GM23338 (cell line): ENCODE measurements around the gene GAREM1. TPM values are rescaled to one million over a fixed set of nuclear protein-coding genes. Genes with fewer than 3 reads are reported as not detected.

Experiments used
- ATAC-seq: fragments of 200-7000 bp; cut with Tn5 transposase; 3 replicates; pipeline ENCODE4 v1.9.1; 2020
- DNase-seq: peaks from one replicate; pipeline ENCODE4 v3.0.0-alpha.2; 2015; ENCODE audit warnings: low spot score
- H2AFZ ChIP-seq: fragments of 200-600 bp; sonication (generic); 2 replicates; pipeline ENCODE4 v1.8.0; 2016; ENCODE audit warnings: antibody characterized with exemption, mild to moderate bottlenecking, moderate library complexity
- H3F3A ChIP-seq: fragments of 200-600 bp; sonication (generic); replicated peaks from 2 replicates; pipeline ENCODE4 v1.8.0; 2017; ENCODE audit warnings: antibody characterized with exemption, mixed run types, low read depth
- H3K27ac ChIP-seq: fragments of 200-600 bp; sonication (generic); 2 replicates; pipeline ENCODE4 v1.6.1; 2016; ENCODE audit warnings: low read depth
- H3K27me3 ChIP-seq: fragments of 200-600 bp; sonication (generic); 2 replicates; pipeline ENCODE4 v1.8.0; 2016; ENCODE audit warnings: mild to moderate bottlenecking, mixed run types, moderate library complexity; ENCODE audit not compliant: insufficient read depth
- H3K36me3 ChIP-seq: fragments of 200-600 bp; sonication (generic); 2 replicates; pipeline ENCODE4 v1.8.0; 2016; ENCODE audit warnings: mild to moderate bottlenecking; ENCODE audit not compliant: insufficient read depth
- H3K4me1 ChIP-seq: fragments of 200-600 bp; sonication (generic); 2 replicates; pipeline ENCODE4 v1.8.0; 2016; ENCODE audit warnings: mild to moderate bottlenecking, moderate library complexity; ENCODE audit not compliant: insufficient read depth
- H3K4me2 ChIP-seq: fragments of 200-600 bp; sonication (generic); 2 replicates; pipeline ENCODE4 v1.7.1; 2017; ENCODE audit warnings: mixed run types
- H3K4me3 ChIP-seq: fragments of 200-600 bp; sonication (generic); 2 replicates; pipeline ENCODE4 v1.6.1; 2016; ENCODE audit warnings: mixed run types
- H3K79me2 ChIP-seq: fragments of 200-600 bp; sonication (generic); replicated peaks from 2 replicates; pipeline ENCODE4 v1.8.0; 2017; ENCODE audit warnings: mild to moderate bottlenecking; ENCODE audit not compliant: insufficient read depth
- H3K9me2 ChIP-seq: fragments of 200-600 bp; sonication (generic); 2 replicates; pipeline ENCODE4 v1.8.0; 2017; ENCODE audit not compliant: insufficient read depth
- H4K20me1 ChIP-seq: fragments of 200-600 bp; sonication (generic); replicated peaks from 2 replicates; pipeline ENCODE4 v1.8.0; 2017; ENCODE audit warnings: mild to moderate bottlenecking; ENCODE audit not compliant: insufficient read depth
- H3K27ac Mint-ChIP-seq: 2 replicates; pipeline ENCODE4 v1.8.0; 2020; ENCODE audit warnings: inconsistent platforms, mild to moderate bottlenecking, moderate library complexity, mixed read lengths
- H3K27me3 Mint-ChIP-seq: 3 replicates; pipeline ENCODE4 v1.8.0; 2022; ENCODE audit warnings: low read depth, mild to moderate bottlenecking, moderate library complexity, mixed read lengths, inconsistent platforms; ENCODE audit not compliant: insufficient read depth, poor library complexity
- H3K36me3 Mint-ChIP-seq: 3 replicates; pipeline ENCODE4 v1.8.0; 2021; ENCODE audit warnings: low read depth, mild to moderate bottlenecking, inconsistent platforms, moderate library complexity, mixed read lengths
- H3K4me1 Mint-ChIP-seq: 3 replicates; pipeline ENCODE4 v1.8.0; 2020; ENCODE audit warnings: mild to moderate bottlenecking, inconsistent platforms, mixed read lengths
- H3K4me3 Mint-ChIP-seq: 3 replicates; pipeline ENCODE4 v1.8.0; 2021; ENCODE audit warnings: moderate library complexity, mild to moderate bottlenecking, inconsistent platforms, mixed read lengths
- H3K9me3 Mint-ChIP-seq: 3 replicates; pipeline ENCODE4 v1.8.0; 2020; ENCODE audit warnings: moderate library complexity, mild to moderate bottlenecking, inconsistent platforms, mixed read lengths
- CREB1 ChIP-seq: fragments of 250-450 bp; sonication (Bioruptor Pico); IDR thresholded peaks from 2 replicates; pipeline ENCODE4 v1.5.0; 2020; ENCODE audit warnings: low read depth, mild to moderate bottlenecking, moderate library complexity
- EZH2 ChIP-seq: fragments of 200-600 bp; sonication (generic); IDR thresholded peaks from one replicate; pipeline ENCODE4 v1.8.0; 2017; ENCODE audit warnings: antibody characterized with exemption, mild to moderate bottlenecking, low read depth; ENCODE audit not compliant: unreplicated experiment
- EZH2phosphoT487 ChIP-seq: fragments of 200-600 bp; sonication (generic); IDR thresholded peaks from one replicate; pipeline ENCODE4 v1.8.1; 2018; ENCODE audit warnings: antibody characterized with exemption; ENCODE audit not compliant: unreplicated experiment
- JUNB ChIP-seq: IDR thresholded peaks from one replicate; pipeline ENCODE4 v1.6.1; 2016; ENCODE audit warnings: antibody characterized with exemption; ENCODE audit not compliant: unreplicated experiment
- NANOG ChIP-seq: IDR thresholded peaks from 2 replicates; pipeline ENCODE4 v1.6.1; 2016; ENCODE audit warnings: antibody characterized with exemption, borderline replicate concordance
- POLR2AphosphoS5 ChIP-seq: IDR thresholded peaks from 2 replicates; pipeline ENCODE4 v1.6.1; 2016; ENCODE audit warnings: antibody characterized with exemption, low read depth
- STAT1 ChIP-seq: IDR thresholded peaks from one replicate; pipeline ENCODE4 v1.6.1; 2016; ENCODE audit warnings: antibody characterized with exemption; ENCODE audit not compliant: unreplicated experiment
- ZNF114 ChIP-seq: fragments of 250-450 bp; sonication (Bioruptor Pico); IDR thresholded peaks from 2 replicates; pipeline ENCODE4 v1.5.0; 2020; ENCODE audit warnings: mild to moderate bottlenecking, moderate library complexity
- ZNF331 ChIP-seq: fragments of 250-450 bp; sonication (Bioruptor Pico); IDR thresholded peaks from 2 replicates; pipeline ENCODE4 v1.5.0; 2020; ENCODE audit warnings: low read depth, mild to moderate bottlenecking, moderate library complexity
- polyA plus RNA-seq: library from polyadenylated mRNA; unstranded; fragments of >200 nt; fragmentation: Nextera tagmentation; extraction: Ambion mirVana; gene quantifications from 2 replicates; pipeline ENCODE4 v1.2.1, GENCODE V29; 2016
- total RNA-seq: library from RNA; depleted of rRNA; stranded (reverse); fragments of >200 nt; shearing (Covaris generic); gene quantifications from 2 replicates; pipeline ENCODE4 v1.2.3, GENCODE V29; 2014
- TF ChIP-seq, protein P1 (sequence below): IDR thresholded peaks from 2 replicates; pipeline ENCODE4 v1.6.1; 2016; ENCODE audit warnings: antibody characterized with exemption
- TF ChIP-seq, protein P2 (sequence below), 2 experiments: fragments of 200-600 bp in 1 of 2; sonication (generic) in 1 of 2; conservative IDR thresholded peaks; 2 replicates each; pipeline versions ENCODE4 v1.5.1 to v1.6.1; 2016 to 2017; ENCODE audit warnings: antibody characterized with exemption in 2 of 2, low read depth in 2 of 2, mild to moderate bottlenecking in 2 of 2, moderate library complexity in 1 of 2
- TF ChIP-seq, protein P3 (sequence below): IDR thresholded peaks from one replicate; pipeline ENCODE4 v1.6.1; 2018; ENCODE audit warnings: antibody characterized with exemption; ENCODE audit not compliant: unreplicated experiment

The GAREM1 gene
- total and polyA plus RNA-seq, 2 experiments from 2014 or later = 2.7 to 6.0 TPM

DNA sequence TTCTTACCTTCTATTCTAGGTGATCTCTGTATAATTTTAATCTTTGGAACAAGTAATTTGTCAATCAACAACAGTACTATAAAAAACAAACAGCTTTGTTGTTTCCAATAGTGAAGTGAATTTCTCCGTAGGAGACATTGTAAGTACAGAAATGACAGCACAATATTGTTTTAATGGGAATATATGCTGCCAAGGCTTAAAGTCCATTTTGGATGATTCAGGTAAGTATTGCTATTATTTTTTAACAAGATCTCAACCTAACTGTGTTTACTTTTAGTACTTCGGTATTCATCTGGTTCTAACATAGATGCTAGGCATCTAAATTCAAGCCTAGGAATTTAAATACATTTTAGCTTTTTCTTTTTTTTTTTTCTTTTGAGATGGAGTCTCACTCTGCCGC is 175.1 kb downstream of the GAREM1 start:
- H3K36me3 Mint-ChIP-seq = no peaks in the 10 kb centered on the region
- H4K20me1 ChIP-seq = no peaks in the 10 kb centered on the region
- no peak for DNase-seq
- H3K4me3 Mint-ChIP-seq = no peak overlapping the region
- no peaks in the 10 kb centered on the region for H3K4me1 Mint-ChIP-seq
- no peaks in the 10 kb centered on the region; the same call in 1 of the 3 replicates for H3K9me3 Mint-ChIP-seq
- no peak overlapping the region for H2AFZ ChIP-seq
- H3K4me3 ChIP-seq = no peak overlapping the region
- no peaks in the 10 kb centered on the region for H3K9me2 ChIP-seq
- H3K27ac Mint-ChIP-seq = no peak overlapping the region
- H3K79me2 ChIP-seq = no peaks in the 10 kb centered on the region
- H3K4me2 ChIP-seq = no peak overlapping the region
- H3F3A ChIP-seq = no peaks in the 10 kb centered on the region
- TF ChIP-seq, protein P1, sequence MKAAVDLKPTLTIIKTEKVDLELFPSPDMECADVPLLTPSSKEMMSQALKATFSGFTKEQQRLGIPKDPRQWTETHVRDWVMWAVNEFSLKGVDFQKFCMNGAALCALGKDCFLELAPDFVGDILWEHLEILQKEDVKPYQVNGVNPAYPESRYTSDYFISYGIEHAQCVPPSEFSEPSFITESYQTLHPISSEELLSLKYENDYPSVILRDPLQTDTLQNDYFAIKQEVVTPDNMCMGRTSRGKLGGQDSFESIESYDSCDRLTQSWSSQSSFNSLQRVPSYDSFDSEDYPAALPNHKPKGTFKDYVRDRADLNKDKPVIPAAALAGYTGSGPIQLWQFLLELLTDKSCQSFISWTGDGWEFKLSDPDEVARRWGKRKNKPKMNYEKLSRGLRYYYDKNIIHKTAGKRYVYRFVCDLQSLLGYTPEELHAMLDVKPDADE = no peak
- TF ChIP-seq ZNF331 (CRISPR knock-in tag) = no peak
- TF ChIP-seq EZH2phosphoT487 = no peak
- TF ChIP-seq, protein P2, sequence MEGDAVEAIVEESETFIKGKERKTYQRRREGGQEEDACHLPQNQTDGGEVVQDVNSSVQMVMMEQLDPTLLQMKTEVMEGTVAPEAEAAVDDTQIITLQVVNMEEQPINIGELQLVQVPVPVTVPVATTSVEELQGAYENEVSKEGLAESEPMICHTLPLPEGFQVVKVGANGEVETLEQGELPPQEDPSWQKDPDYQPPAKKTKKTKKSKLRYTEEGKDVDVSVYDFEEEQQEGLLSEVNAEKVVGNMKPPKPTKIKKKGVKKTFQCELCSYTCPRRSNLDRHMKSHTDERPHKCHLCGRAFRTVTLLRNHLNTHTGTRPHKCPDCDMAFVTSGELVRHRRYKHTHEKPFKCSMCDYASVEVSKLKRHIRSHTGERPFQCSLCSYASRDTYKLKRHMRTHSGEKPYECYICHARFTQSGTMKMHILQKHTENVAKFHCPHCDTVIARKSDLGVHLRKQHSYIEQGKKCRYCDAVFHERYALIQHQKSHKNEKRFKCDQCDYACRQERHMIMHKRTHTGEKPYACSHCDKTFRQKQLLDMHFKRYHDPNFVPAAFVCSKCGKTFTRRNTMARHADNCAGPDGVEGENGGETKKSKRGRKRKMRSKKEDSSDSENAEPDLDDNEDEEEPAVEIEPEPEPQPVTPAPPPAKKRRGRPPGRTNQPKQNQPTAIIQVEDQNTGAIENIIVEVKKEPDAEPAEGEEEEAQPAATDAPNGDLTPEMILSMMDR (conservative IDR thresholded peaks at IDR 0.05; ENCODE audit: low read depth in 2 of 2) = no peak
- no peak for TF ChIP-seq STAT1
- TF ChIP-seq POLR2AphosphoS5 = no peak
- no peak for TF ChIP-seq CREB1
- TF ChIP-seq EZH2 = no peak
- TF ChIP-seq, protein P3, sequence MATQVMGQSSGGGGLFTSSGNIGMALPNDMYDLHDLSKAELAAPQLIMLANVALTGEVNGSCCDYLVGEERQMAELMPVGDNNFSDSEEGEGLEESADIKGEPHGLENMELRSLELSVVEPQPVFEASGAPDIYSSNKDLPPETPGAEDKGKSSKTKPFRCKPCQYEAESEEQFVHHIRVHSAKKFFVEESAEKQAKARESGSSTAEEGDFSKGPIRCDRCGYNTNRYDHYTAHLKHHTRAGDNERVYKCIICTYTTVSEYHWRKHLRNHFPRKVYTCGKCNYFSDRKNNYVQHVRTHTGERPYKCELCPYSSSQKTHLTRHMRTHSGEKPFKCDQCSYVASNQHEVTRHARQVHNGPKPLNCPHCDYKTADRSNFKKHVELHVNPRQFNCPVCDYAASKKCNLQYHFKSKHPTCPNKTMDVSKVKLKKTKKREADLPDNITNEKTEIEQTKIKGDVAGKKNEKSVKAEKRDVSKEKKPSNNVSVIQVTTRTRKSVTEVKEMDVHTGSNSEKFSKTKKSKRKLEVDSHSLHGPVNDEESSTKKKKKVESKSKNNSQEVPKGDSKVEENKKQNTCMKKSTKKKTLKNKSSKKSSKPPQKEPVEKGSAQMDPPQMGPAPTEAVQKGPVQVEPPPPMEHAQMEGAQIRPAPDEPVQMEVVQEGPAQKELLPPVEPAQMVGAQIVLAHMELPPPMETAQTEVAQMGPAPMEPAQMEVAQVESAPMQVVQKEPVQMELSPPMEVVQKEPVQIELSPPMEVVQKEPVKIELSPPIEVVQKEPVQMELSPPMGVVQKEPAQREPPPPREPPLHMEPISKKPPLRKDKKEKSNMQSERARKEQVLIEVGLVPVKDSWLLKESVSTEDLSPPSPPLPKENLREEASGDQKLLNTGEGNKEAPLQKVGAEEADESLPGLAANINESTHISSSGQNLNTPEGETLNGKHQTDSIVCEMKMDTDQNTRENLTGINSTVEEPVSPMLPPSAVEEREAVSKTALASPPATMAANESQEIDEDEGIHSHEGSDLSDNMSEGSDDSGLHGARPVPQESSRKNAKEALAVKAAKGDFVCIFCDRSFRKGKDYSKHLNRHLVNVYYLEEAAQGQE = no peak
- no peak for TF ChIP-seq JUNB
- TF ChIP-seq NANOG = no peak
- ATAC-seq = no peak
- no peaks in the 10 kb centered on the region for H3K4me1 ChIP-seq
- H3K27me3 ChIP-seq = no peaks in the 10 kb centered on the region
- no peaks in the 10 kb centered on the region for H3K36me3 ChIP-seq
- H3K27me3 Mint-ChIP-seq = no peaks in the 10 kb centered on the region
- no peak overlapping the region for H3K27ac ChIP-seq

DNA sequence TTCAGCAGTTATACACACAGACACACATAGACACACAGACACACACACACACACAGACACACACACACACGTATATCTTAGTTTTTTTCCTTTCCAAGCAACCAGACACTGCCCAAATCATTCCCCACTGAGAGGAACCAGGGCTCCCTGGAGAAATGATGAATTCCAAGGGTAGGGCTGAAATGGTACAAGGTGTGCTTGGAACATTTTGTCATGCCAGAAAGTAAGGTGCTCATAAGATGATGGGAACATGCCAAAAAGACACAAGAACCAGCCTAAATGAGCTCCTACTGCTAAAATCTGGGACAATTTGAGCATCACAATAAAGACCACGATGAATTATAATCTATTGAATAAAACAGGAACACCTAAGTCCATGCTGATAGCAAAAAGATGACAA is 177.6 kb downstream of the GAREM1 start:
- Mint-ChIP-seq H3K9me3 (no peaks in the 10 kb centered on the region; the same call in 2 of the 3 replicates), H3K4me3 (no peak overlapping the region), H3K4me1 (no peaks in the 10 kb centered on the region), H3K27me3 (no peaks in the 10 kb centered on the region), H3K36me3 (no peaks in the 10 kb centered on the region), H3K27ac (no peak overlapping the region)
- Histone ChIP-seq H2AFZ (no peak overlapping the region), H3K9me2 (no peaks in the 10 kb centered on the region), H3K27ac (no peak overlapping the region), H3K27me3 (no peaks in the 10 kb centered on the region), H3F3A (no peaks in the 10 kb centered on the region), H4K20me1 (no peaks in the 10 kb centered on the region), H3K4me2 (no peak overlapping the region), H3K4me1 (no peaks in the 10 kb centered on the region), H3K79me2 (no peaks in the 10 kb centered on the region), H3K36me3 (no peaks in the 10 kb centered on the region), H3K4me3 (no peak overlapping the region)
- DNase-seq (no peak), ATAC-seq (no peak)
- TF ChIP-seq ZNF114 (CRISPR knock-in tag) (no peak), STAT1 (no peak), JUNB (no peak), NANOG (no peak)
- TF ChIP-seq, protein P2 (conservative IDR thresholded peaks at IDR 0.05; ENCODE audit: low read depth in 2 of 2) = no peak
